GM21786 (cell line): Measurements from ENCODE around the gene RTKN2.
"Not testable (repeated sequence)": the region's sequence is repeated elsewhere in the genome, so short reads cannot be mapped to it uniquely, and the experiment has no call there.

Source experiments
- ATAC-seq: cut with Tn5 transposase; IDR thresholded peaks from one replicate; pipeline ENCODE4 v1.9.1; 2021; ENCODE audit not compliant: unreplicated experiment

RTKN2 gene

GRCh38 chr10:62268399-62269114 lies at the start of gene RTKN2:
TSS of gene RTKN2 (minus strand) at chr10:62268844. CDS start at chr10:62268610, 234 bp downstream.
- peak; percentile 60 for ATAC-seq

GRCh38 chr10:62317257-62317656 lies 48.6 kb upstream of the RTKN2 start:
- ATAC-seq: no peak

GRCh38 chr10:62309254-62309653 lies 40.6 kb upstream of the RTKN2 start:
- ATAC-seq: no peak

- no peak for ATAC-seq
Measured at GRCh38 chr10:62308101-62308500, 39.5 kb upstream of the RTKN2 start.

- ATAC-seq: no peak
Measured at GRCh38 chr10:62307635-62308034, 39.0 kb upstream of the RTKN2 start.

- ATAC-seq: no peak
Measured at GRCh38 chr10:62306663-62307062, 38.0 kb upstream of the RTKN2 start.

- ATAC-seq: no peak
Measured at GRCh38 chr10:62305813-62306212, 37.2 kb upstream of the RTKN2 start.

- ATAC-seq: no peak
Measured at GRCh38 chr10:62303922-62304321, 35.3 kb upstream of the RTKN2 start.

- no peak for ATAC-seq
Measured at GRCh38 chr10:62302760-62303159, 34.1 kb upstream of the RTKN2 start.

- ATAC-seq: no peak
Measured at GRCh38 chr10:62297857-62298256, 29.2 kb upstream of the RTKN2 start.

GRCh38 chr10:62284221-62284620 lies 15.6 kb upstream of the RTKN2 start:
- no peak for ATAC-seq

- ATAC-seq: not testable (repeated sequence)
Measured at GRCh38 chr10:62281348-62281747, 12.7 kb upstream of the RTKN2 start.

- not testable (repeated sequence) for ATAC-seq
Measured at GRCh38 chr10:62280392-62280791, 11.7 kb upstream of the RTKN2 start.

- no peak for ATAC-seq
Measured at GRCh38 chr10:62278441-62278910, 9.8 kb upstream of the RTKN2 start.

- no peak for ATAC-seq
Measured at GRCh38 chr10:62277971-62278370, 9.3 kb upstream of the RTKN2 start.

- ATAC-seq: no peak
Measured at GRCh38 chr10:62270020-62270419, 1.4 kb upstream of the RTKN2 start.

GRCh38 chr10:62268027-62268398 lies 631 bp downstream of the RTKN2 start:
- ATAC-seq: no peak

GRCh38 chr10:62266611-62267010 lies 2.0 kb downstream of the RTKN2 start:
- ATAC-seq: no peak

GRCh38 chr10:62266147-62266546 lies 2.5 kb downstream of the RTKN2 start:
- no peak for ATAC-seq

GRCh38 chr10:62264702-62265436 lies 3.8 kb downstream of the RTKN2 start:
- peak; percentile 50 for ATAC-seq

GRCh38 chr10:62264126-62264525 lies 4.5 kb downstream of the RTKN2 start:
- no peak for ATAC-seq

- ATAC-seq: no peak
Measured at GRCh38 chr10:62261666-62262065, 7.0 kb downstream of the RTKN2 start.
